ENCODE results near the gene RNPEPL1.

- TF ChIP-seq CTCF (IDR thresholded peaks at IDR 0.05): no peak
- no peak for TF ChIP-seq POLR2A (IDR thresholded peaks at IDR 0.05)
Observed at GRCh38 chr2:240611601-240612210, 43.4 kb downstream of the RNPEPL1 start.

Data from testis (tissue), 2 donors.